Natural killer cell (primary cell): ENCODE data around the gene RNF220. TPM values are rescaled to one million over a fixed set of nuclear protein-coding genes. Genes with fewer than 3 reads are reported as not detected.

Experiments used
- ATAC-seq, 3 donors: fragments of 150-1000 bp in 2 of 3; fragments of 200-7000 bp in 1 of 3; cut with Tn5 transposase; 1 replicate in 1 of 3; 2 replicates in 2 of 3; pipeline ENCODE4 v1.10.0; 2021; ENCODE audit warnings: mild to moderate bottlenecking in 2 of 3, moderate library complexity in 2 of 3
- DNase-seq, 2 donors: peaks; one replicate each; pipeline versions ENCODE4 v3.0.0 to v3.0.0-alpha.2; 2013 to 2021; ENCODE audit warnings: mixed read lengths in 1 of 2
- H3K27ac ChIP-seq: one replicate; pipeline ENCODE4 v1.5.1; 2013; ENCODE audit warnings: mild to moderate bottlenecking, low read length
- H3K27me3 ChIP-seq: one replicate; pipeline ENCODE4 v1.6.1; 2013; ENCODE audit warnings: low read length; ENCODE audit not compliant: control insufficient read depth, insufficient read depth
- H3K36me3 ChIP-seq: one replicate; pipeline ENCODE4 v1.6.1; 2013; ENCODE audit warnings: low read length; ENCODE audit not compliant: control insufficient read depth, insufficient read depth
- H3K4me1 ChIP-seq: one replicate; pipeline ENCODE4 v1.6.1; 2013; ENCODE audit warnings: low read length; ENCODE audit not compliant: control insufficient read depth, insufficient read depth
- H3K4me3 ChIP-seq: one replicate; pipeline ENCODE4 v1.5.1; 2013; ENCODE audit warnings: low read length
- H3K9me3 ChIP-seq: one replicate; pipeline ENCODE4 v1.6.1; 2013; ENCODE audit warnings: low read length; ENCODE audit not compliant: control insufficient read depth, insufficient read depth
- H3K27ac Mint-ChIP-seq, 2 donors: one replicate each; pipeline ENCODE4 v1.8.0; 2022; ENCODE audit warnings: mild to moderate bottlenecking in 2 of 2, mixed read lengths in 2 of 2, moderate library complexity in 1 of 2
- H3K27me3 Mint-ChIP-seq, 2 donors: one replicate each; pipeline ENCODE4 v1.8.0; 2022; ENCODE audit warnings: low read depth in 2 of 2, mixed read lengths in 2 of 2
- H3K36me3 Mint-ChIP-seq: one replicate; pipeline ENCODE4 v1.8.0; 2022; ENCODE audit warnings: mixed read lengths
- H3K4me1 Mint-ChIP-seq, 2 donors: one replicate each; pipeline ENCODE4 v1.8.0; 2022; ENCODE audit warnings: mixed read lengths in 2 of 2
- H3K4me3 Mint-ChIP-seq: one replicate; pipeline ENCODE4 v1.8.0; 2022; ENCODE audit warnings: mild to moderate bottlenecking, moderate library complexity, mixed read lengths
- H3K9me3 Mint-ChIP-seq, 2 donors: one replicate each; pipeline ENCODE4 v1.8.0; 2022; ENCODE audit warnings: mixed read lengths in 2 of 2
- WGBS: methylation state at CpG from one replicate; pipeline ENCODE4 v1.1.7; 2013; ENCODE audit warnings: missing lambda C conversion rate; ENCODE audit not compliant: insufficient coverage; 5-methylcytosine and 5-hydroxymethylcytosine counted together
- intact Hi-C: fragments of 100-400 bp; cut with micrococcal nuclease; formaldehyde crosslinking; loops from one replicate; pipeline ENCODE4 v1.14.2; 2022
- total RNA-seq, 4 donors: library from RNA; stranded (reverse); fragments of 120-200 nt in 1 of 4; gene quantifications; one replicate each; pipeline versions ENCODE4 v1.2.3 to v1.2.4, GENCODE V29; 2013 to 2022
- TF ChIP-seq, protein P1 (sequence below): fragments of 200-600 bp; IDR thresholded peaks from one replicate; pipeline ENCODE4 v1.8.0; 2022; ENCODE audit warnings: antibody characterized with exemption

RNF220 gene
- total RNA-seq, 3 donors from 2014 or later (not counting 1 experiment from before 2014, with no cell fraction given), result 88.5 to 107 (median 105) TPM

DNA sequence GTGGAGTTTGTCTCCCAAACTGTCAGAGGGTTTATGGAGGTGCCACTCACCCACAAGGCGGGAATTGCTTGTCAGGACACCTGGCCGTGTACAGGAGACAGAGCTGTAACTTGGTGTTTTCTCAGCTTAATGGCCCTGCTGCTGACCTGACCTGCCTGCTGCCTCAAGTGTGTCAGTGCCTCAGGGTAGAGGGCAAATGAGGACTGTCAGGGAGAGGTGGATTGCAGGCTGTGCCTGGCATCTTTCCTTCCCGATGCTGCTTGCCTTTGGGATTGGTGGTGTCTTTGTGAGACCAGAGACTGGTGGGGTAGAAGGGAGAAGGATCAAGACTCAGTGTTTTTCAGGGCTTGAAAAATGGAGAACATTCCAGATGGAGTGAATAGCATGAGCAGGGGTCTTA is 237.9 kb downstream of the RNF220 start:
- peaks cover 92% of the 10 kb centered on the region for H3K36me3 ChIP-seq
- ATAC-seq, result no peak
- peaks cover 7 to 35% of the 10 kb centered on the region in 2 donors for H3K4me1 Mint-ChIP-seq
- DNase-seq, result no peak
- H3K9me3 ChIP-seq, result no peaks in the 10 kb centered on the region
- H3K4me1 ChIP-seq, result no peaks in the 10 kb centered on the region
- H3K9me3 Mint-ChIP-seq, result no peaks in the 10 kb centered on the region
- H3K27me3 Mint-ChIP-seq, result no peaks in the 10 kb centered on the region
- TF ChIP-seq, protein P1, sequence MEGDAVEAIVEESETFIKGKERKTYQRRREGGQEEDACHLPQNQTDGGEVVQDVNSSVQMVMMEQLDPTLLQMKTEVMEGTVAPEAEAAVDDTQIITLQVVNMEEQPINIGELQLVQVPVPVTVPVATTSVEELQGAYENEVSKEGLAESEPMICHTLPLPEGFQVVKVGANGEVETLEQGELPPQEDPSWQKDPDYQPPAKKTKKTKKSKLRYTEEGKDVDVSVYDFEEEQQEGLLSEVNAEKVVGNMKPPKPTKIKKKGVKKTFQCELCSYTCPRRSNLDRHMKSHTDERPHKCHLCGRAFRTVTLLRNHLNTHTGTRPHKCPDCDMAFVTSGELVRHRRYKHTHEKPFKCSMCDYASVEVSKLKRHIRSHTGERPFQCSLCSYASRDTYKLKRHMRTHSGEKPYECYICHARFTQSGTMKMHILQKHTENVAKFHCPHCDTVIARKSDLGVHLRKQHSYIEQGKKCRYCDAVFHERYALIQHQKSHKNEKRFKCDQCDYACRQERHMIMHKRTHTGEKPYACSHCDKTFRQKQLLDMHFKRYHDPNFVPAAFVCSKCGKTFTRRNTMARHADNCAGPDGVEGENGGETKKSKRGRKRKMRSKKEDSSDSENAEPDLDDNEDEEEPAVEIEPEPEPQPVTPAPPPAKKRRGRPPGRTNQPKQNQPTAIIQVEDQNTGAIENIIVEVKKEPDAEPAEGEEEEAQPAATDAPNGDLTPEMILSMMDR, result no peak
- no peak overlapping the region for H3K4me3 ChIP-seq
- no peaks in the 10 kb centered on the region for H3K27me3 ChIP-seq
- intact Hi-C loops, result no loop called here
- H3K4me3 Mint-ChIP-seq, result no peak overlapping the region
- H3K27ac Mint-ChIP-seq, result peak overlapping the region in 1 of 2 donors; percentile 84
- no peak overlapping the region for H3K27ac ChIP-seq
- 95% methylated on average over 3 of the region's 3 CpGs for WGBS
- peaks cover 7% of the 10 kb centered on the region for H3K36me3 Mint-ChIP-seq

DNA sequence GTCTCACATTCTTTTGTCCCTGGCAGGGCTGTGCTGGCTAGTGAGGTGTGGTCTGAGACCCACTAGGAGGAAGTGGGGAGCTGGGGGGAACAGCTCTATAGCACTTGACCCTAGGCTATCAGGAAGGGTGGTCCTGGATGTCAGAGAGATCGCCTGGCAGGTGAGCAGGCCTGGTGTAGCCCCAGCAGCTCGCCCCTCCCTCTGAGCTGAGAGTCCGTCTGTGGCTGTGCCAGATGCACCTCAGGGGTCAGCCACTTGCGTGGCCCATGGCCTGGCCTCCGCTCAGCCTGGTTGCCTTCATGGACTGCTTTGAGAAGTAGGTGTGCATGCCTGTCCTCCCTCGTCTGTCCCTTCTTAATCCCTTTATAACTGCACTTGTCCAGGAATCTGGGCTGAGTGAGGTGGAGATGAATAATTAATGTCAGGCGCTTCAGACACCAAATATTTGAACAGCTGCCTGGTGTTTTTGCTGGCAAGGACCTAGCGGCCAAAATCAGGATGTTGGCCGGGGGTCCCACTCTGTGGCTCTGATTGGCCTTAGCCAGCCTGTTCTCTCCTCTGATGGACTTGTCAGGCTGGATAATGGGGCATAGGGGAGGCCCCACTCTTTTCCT is 238.8 kb downstream of the RNF220 start:
- TF ChIP-seq, protein P1, result no peak
- Histone ChIP-seq H3K4me1 (no peaks in the 10 kb centered on the region), H3K36me3 (peaks cover 93% of the 10 kb centered on the region), H3K4me3 (no peak overlapping the region), H3K27me3 (no peaks in the 10 kb centered on the region), H3K27ac (no peak overlapping the region), H3K9me3 (no peaks in the 10 kb centered on the region)
- Mint-ChIP-seq H3K27ac (peak overlapping the region in 1 of 2 donors; percentile 84), H3K36me3 (peaks cover 7% of the 10 kb centered on the region), H3K9me3 (no peaks in the 10 kb centered on the region), H3K27me3 (no peaks in the 10 kb centered on the region), H3K4me1 (peaks cover 0 to 29% of the 10 kb centered on the region in 2 donors), H3K4me3 (no peak overlapping the region)
- DNase-seq (no peak), ATAC-seq (no peak)
- 93% methylated on average over 9 of the region's 9 CpGs for WGBS
- intact Hi-C loops, result no loop called here

DNA sequence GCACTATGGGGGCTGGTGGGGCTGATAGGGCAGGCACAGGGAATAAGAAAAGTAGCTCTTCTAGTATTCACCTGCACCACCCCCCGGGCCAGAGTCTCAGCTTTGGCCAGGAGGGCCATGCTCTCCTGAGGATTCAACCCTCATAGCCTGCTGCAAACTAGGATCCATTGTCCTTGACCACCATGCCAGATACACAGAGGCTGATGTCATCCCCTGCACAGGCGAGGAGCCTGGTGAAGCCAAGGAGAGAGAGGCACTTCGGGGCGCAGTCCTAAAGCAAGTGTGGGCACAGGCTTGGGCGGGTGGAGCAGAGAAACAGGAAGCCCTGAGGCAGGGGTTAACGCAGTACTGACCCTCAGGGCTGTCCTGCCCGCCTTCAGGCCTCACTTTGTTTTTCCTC is 239.8 kb downstream of the RNF220 start:
- Mint-ChIP-seq H3K36me3 (peaks cover 14% of the 10 kb centered on the region), H3K27ac (peak overlapping the region in 1 of 2 donors; percentile 3), H3K4me3 (no peak overlapping the region), H3K27me3 (no peaks in the 10 kb centered on the region), H3K4me1 (peaks cover 0 to 24% of the 10 kb centered on the region in 2 donors), H3K9me3 (no peaks in the 10 kb centered on the region)
- no peaks in the 10 kb centered on the region for H3K4me1 ChIP-seq
- 96% methylated on average over 7 of the region's 7 CpGs for WGBS
- no peak for DNase-seq
- intact Hi-C loops, result no loop called here
- no peak for ATAC-seq
- H3K36me3 ChIP-seq, result peaks cover 93% of the 10 kb centered on the region
- H3K4me3 ChIP-seq, result no peak overlapping the region
- no peaks in the 10 kb centered on the region for H3K27me3 ChIP-seq
- no peaks in the 10 kb centered on the region for H3K9me3 ChIP-seq
- TF ChIP-seq, protein P1, result no peak
- H3K27ac ChIP-seq, result no peak overlapping the region
